Dedifferentiated amniotic fluid mesenchymal stem cell (primary cell): Measurements from ENCODE around the gene HEXA.

Experiments
- DNase-seq: peaks from one replicate; pipeline ENCODE4 v3.0.0-alpha.2; 2016; ENCODE audit errors: extremely low spot score

Gene HEXA

DNA sequence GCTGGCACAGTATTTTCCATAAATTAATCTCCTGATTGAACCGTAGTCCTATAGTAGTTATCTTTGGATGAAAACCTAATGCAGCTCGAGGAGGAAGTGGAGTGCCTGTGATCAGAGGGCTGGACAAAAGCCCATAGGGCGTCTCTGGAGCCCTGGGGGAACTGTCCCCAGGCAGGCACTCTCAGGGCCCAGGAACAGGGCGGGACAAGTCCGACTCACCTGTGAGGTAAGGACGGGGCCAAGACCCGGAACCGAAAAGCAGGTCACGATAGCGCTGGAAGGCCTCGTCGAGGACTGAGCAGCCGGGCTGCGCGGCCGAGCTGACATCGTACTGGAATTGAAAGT is 341 bp downstream of the HEXA start:
- no peak for DNase-seq

DNA sequence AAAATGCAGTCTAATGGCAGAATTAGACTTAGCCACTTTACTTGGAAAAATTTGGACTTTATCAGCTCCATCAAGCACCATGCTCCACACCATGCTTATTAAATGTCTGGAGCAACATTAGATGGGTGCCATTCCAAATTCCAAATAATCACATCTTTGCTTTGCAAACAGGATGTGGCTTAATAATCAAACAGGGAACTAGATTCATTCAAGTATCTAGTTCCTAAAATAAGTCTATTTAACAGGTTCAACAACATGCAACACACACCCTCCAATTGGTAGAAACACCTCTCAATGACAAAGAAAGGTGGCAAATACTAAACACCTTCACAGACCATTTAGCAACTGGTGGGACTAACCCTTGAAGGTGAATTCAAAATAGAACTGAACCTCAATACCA is 3.5 kb downstream of the HEXA start:
- no peak for DNase-seq

DNA sequence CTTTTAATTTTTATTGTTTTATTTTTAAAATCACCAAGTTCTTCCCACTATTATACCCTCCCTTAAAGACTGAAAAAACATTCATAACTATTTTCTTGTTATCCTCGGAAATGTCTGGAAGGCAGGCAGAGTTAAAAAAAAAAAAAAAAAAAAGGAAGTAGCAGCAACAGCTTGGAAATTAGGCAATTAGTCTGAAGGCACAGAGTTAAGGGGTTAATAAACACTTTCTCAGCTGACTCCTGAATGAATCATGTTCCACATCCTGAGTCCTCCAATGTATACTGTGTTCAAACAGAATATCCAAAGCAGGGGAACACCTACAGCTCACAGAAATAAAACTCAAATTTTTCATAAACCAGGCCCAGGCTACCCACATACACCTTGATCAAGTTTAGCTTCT is 5.8 kb downstream of the HEXA start:
- DNase-seq = no peak

DNA sequence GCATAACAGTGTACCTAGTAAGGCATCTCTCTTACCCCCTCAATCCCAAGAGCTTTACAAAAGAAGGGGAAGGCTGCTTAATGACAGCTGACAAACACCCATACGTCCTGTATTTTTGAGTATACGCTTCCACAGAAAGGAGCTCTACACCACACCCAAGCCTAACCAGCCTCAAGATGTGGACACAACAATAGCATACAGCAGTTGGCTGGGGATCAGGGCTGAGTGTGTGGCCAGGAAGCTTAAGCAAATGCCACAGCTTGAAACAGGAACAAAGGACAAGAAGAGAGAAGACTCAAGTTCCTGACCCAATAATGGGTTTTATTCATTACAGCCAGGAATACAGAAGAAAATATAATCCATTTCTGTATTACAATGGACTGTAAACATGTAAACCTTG is 6.9 kb downstream of the HEXA start:
- DNase-seq = no peak

DNA sequence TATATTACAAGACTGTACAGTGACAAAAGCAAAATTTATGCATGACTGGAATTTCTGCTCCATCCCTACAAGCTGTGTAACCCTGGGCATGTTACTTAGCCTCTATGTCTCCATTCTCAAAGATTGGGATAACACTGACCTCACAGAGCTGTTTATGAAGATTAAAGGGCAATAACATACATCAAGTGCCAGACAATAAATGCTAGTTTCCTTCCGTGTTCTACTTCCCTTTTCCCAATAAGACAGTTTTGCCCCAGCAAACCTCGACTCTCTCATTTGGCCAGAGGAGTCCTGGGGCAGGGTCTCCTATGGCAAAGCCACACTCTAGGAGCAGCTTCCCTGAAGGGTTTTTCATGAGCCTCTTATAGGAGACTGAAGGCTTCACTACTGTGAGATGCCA is 7.5 kb downstream of the HEXA start:
- DNase-seq = no peak

DNA sequence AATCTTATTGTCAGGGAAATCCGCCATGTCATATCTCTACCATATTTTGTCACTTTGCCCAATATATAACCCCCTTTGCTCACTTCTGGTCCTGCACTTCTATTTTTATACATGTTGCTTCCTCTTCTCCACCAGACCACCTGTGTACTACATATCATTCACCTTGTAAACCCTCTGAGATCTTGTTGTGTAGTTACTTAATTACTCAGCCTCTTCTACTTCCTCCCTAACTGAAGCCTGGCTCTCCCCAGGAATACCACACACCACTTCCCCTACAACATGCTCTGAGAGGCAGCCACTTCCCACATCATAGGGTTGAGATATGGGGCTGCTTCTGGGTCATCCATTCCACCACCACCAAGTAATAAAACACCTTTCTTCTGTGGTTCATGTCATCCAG is 10.0 kb downstream of the HEXA start:
- DNase-seq = no peak

DNA sequence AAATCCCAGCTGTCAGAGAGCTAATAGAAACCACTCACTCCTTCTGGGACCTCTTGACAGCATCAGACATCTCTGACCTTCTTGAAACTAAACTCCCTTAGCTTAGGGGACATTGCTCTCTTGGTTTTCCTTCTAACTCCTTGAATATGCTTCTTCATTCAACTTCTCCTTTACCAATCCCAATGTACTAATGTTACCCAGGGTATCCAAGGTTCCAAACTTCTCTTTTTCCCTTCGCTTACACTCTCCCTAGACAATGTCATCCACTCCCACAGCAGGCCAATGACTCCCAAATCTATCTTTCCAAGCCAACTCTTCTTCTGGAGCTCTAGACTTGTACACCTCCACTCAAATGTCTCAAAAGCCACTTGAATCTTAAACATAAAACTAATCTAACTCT is 14.6 kb downstream of the HEXA start:
- no peak for DNase-seq

DNA sequence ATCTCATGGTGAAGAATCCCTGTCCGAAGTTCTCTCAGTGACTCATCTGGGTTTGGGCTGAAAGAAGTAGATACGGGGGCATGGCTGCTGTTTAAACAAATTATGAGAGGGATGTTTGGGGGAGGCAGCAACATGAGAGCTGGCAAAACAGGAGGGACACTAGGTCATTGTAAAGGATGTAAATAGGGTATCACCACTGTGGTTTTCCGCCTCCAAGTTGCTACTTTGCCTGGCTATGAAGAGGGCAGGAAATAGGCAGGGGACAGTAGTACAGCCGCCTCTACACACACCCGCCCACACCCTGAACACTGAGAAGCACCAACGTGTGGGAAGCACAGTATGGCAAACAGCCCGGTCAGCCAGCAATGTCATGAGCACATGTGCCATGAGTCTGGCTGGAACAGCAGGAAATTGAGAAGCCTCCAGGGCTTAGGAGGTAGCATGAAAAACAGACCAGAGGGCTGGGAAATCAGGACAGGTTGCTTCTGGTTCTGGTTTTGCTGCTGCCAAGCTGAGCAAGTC is 17.1 kb downstream of the HEXA start:
- peak; percentile 74 for DNase-seq

DNA sequence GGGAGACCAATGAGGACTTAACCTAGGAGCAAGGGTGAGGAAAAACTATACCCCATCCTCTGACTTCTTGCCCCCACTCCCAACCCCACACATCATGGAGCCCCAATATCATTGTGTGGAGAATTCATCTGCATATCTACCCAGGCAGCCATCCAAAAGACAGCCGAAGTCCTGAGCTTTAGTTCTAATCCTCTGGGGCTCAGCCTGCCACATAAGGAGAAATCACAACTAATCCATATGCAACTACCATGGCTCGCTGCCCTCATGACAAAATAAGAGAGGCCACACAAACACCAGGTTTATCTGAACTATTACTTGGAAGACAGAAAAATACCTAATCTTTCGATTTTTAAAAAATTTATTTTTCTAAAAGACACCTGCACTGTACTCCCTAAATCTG is 17.7 kb downstream of the HEXA start:
- DNase-seq = no peak

DNA sequence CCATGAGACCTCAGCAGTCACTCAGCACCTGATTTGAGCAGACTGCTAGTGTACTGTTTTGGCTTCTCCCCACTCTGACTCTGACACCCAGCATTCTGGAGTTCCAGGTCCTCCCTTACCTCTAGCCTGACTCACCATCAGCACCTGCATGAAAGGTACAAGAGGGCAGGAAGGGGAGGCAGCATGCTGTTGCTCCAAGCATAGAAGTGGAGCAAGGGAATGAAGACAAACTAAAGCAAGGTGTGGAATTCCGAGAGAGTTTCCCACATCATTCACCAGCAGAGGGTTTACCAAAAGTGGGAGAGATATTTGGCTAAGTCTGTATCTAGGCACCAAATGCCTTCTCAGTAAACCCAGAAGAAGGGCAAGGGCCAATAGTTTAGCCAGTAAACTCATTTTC is 21.3 kb downstream of the HEXA start:
- no peak for DNase-seq

DNA sequence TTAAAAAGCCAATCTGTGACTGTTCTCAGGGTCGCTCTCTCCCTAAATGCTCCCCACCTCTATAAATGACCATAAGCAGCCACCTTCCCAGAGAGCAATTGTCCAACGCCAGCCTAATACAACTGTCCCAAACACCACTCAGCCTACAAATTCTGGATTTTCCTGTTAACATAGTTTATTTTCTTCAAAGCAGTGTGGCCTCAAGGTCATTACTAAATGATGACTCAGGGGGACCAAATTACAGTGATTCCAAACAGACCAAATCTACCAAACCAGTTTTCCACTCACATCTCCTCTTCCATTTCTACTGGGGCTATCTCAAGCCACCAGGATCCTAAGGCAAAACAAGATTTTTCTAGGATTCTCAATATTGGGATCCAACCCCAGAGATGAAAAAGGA is 22.5 kb downstream of the HEXA start:
- DNase-seq = no peak

DNA sequence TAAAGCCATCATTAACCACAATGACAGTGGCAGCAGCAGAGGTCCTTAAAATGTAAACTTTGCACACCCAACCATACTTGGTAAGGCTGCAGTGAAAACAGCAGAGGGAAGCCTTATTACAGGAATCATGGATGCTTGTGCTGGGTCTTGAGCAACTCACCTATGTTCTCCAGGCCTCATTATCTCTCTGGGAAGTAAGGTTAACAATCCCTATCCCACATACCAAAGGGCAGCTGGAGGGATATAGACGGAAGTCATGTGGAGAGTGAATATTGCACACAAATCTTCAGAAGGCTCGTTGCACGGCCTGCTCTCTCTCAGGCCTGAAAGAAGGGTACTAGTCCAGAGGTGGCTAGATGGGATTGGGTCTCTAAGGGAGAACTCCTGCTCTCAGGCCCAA is 30.0 kb downstream of the HEXA start:
- DNase-seq = no peak

DNA sequence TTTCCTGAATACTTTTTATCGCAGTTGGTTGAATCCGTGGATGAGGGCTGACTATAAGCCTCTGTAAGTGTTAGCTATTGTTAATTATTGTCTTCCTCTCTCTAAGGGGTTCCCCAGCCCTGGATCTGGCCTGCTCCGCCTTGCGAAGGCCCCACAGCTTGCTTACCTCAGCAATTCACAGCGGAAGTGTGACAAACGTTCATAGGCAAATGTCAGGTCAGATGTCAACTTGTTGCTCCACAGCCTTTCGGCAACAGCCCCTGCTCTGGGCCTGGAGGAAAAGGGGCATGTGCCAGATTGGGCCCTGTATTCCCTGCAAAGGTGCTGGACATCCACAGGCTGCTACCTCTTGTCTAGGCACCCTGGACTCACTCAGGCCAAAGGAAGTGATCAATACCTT is 30.5 kb downstream of the HEXA start:
- DNase-seq = no peak

DNA sequence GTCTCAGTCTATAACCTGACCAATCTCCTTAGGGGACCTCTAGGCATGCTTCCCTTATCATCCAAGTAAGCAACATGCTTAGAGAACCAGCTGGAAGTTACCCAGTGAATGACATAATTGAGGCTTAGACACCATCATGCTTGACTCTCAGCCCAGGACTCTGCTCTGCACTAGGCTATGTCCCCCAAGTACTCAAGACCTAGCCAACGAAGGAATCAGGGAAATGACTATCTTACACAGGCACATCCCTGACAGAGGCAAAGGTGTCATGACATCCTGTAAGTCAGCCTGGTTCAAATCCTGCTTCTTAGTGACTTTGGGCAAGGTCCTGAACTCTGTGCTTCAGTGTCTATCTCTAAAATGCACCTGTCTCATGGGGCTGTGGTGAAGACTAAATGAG is 31.2 kb downstream of the HEXA start:
- no peak for DNase-seq

DNA sequence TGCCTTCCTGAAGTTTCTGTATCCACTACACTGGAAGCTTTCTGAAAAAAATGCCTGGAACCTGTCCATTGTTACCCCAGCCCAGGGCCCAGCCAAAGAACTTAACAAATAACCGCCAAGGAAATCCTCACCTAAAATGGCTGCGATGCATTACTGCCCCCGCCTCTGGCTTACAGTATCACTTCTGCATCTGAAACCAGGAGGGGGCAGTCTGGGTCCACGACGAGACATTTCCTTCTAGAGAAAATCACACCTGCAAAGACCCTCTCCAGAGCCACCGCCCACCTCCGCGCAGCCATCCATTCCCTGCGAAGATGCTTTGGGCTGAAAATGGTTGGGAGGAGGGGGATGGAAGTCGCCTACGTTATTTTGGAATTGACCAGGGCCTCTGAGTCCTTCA is 33.4 kb downstream of the HEXA start:
- no peak for DNase-seq

DNA sequence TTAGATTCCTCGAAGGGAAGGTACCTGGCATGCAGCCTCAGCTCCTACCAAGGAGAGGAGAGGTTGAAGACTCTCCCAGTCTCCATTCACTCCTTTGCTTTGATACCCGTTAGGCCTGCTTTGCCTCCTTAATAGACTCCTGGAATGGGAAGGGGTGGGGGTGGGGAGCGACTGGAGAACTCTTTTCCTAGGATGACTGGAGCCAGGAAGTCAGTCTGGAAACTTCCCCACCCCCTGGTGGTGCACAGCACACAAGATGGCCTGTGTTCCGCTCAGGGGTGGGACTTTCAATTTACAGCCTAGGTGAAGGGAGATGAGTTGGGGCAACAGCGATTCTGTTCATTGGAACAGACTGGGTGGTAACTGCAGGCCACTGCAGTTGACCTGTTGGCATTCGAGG is 34.5 kb downstream of the HEXA start:
- DNase-seq = no peak

DNA sequence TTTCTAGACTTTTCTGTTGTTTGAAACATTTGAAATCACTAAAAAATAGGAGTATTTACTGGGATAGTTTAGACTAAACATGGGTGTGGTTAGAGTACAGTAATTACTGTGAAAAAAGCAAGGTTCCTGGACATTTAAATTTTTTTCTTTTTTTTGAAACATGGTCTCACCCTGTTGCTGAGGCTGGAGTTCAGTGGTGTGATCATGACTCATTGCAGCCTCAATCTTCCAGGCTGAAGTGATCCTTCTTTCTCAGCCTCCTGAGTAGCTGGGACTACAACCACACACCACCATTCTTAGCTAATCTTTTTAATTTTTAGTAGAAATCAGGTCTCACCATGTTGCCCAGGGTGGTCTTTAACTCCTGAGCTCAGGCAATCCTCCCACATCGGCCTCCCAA is 35.4 kb downstream of the HEXA start:
- peak; percentile 27 for DNase-seq

DNA sequence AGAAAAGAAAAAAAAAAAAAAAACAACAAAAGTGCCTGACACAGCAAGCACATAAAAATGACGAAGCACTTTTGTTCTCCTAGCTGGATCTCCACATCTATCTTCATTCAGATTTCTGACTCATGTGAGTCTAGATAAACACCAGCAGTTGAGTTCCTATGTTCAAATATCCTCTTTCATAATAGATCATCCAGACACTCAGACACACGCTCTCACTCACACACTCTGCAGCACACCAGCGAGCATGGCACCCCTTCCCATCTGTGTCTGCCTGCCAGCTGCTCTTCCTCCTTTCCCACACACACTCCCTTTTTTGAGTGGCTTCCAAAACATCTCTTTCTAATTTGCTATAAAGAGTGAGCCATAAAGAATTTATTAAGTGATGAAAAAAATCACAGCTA is 36.0 kb downstream of the HEXA start:
- DNase-seq = peak; percentile 90

DNA sequence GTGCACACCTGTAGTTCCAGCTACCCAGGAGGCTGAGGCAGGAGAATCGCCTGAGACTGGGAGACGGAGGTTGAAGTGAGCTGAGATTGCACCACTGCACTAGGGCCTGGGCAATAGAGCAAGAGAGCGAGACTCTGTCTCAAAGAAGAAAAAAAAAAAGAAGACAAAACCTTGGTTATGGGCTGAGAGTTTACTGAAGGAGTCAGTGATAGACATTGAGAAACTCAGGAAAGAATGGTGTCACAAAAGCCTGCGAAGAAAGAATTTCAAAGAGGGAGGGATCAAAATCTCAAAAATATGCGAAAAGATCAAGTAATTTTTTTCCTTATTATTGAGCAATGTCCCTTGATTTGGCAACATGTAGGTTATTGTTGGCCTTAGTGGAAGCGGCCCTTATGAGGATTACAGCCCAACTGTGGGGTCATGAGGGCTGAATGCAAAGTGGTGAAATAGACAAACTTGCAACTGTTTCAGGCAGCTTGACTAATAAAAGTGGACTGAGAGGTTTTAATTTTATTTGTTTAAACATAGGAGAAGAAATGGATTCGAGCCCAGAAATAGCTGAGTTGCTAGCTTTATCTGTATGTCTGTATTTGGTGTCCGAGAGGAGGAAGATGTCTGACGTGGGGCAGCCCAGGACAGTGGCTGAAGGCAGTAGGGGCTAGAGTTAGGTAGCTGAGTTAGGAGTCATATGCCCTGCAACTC is 37.0 kb downstream of the HEXA start:
- DNase-seq = peak; percentile 77

DNA sequence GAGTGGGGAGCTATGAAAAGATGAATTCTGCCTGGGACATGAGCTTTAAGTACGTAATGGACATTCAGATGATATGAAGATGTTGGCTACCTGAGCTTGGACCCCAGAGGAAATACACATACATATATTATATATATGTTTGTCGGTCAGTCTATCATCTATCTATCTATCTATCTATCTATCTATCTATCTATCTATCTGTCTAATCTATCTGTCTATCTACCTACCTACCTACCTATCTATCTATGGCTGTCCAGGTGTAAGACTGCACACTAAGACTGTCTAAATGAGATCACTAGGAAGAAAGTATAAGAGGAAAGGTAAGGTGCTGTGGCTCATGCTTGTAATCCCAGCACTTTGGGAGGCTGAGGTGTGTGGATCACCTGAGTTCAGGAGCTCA is 37.7 kb downstream of the HEXA start:
- DNase-seq = no peak

DNA sequence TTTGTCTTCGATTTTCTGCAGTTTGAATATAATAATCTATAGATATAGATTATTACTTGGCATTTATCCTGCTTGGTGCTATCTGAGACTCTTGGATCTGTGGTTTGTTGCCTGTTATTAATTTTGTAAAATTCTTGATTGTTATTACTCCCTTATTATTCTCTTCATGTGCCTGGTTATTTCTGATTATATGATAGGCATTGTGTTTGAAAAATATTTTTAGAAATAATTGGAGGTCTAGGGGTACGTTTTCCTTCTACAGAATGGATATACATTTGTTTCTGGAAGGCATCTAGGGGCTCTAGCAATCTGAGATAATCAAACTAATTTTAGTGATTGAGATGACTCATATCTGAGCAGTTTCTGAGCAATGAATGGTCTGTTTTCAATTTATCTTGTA is 41.0 kb downstream of the HEXA start:
- DNase-seq = no peak

DNA sequence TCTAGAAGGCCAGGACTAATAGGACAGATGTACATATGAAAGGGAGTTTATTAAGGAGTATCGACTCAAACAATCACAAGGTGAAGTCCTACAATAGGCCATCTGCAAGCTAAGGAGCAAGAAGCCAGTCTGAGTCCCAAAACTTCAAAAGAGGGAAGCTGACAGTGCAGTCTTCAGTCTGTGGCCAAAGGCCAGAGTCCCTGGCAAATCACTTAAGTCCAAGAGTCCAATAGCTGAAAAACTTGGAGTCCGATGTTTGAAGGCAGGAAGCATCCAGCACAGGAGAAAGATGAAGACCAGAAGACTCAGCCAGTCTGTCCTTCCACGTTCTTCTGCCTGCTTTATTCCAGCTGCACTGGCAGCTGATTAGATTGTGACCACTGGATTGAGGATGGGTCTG is 44.8 kb downstream of the HEXA start:
- DNase-seq = no peak

DNA sequence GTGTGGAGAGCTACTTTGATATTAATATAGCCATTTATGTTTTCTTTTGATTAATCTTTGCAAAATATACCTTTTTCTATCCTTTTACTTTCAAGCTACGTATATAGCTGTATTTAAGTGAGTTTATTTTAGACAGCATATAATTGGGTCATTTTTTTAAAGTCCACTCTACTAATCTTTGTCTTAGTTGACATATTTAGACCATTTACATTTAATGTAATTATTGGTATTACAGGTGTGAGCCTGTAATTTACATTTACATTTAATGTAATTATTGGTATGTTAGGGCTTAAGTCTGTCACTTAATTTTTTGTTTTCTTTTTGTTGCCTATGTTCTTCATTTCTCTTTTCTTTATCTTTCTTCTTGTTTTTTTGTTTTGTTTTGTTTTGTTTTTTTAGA is 52.1 kb downstream of the HEXA start:
- DNase-seq = no peak

DNA sequence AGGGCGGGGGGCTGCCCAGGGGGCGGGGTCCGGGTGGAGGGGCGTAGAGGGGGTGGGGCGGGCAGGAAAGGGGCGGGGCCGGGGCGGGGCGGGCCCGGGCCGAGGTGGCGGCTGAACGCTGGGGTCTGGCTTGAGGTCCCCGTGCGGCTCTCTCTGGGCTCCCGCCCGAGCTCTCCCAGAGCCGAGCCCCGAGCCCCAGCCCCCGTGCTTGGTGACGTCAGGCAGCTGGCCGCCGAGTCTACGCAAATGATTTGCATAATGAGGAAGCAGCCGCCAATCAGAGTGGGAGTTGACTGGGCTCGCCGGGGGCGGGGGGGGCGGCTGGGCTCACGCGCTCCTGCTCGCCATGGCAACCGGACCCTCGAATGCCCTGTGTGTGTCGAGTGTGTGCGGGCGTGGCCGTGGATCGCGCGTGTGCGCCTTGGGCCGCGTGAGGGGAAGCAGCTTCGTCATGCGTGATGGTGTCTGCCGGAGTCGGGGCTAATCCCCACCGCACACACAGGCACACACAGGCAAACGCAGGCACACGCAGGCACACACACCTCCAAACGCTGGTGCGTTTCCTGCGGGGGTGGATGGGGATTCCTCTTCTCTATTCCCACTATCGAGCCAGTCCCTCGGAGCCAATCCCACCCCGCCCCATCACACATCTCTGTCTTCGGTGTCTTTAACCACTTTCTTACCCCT is 55.7 kb downstream of the HEXA start, which contains the start of gene CELF6:
TSS of gene CELF6 (minus strand) at position 173 of the 687 bp plus-strand sequence. CDS start 283 bp downstream, outside the sequence.
- DNase-seq = peak; percentile 31
